Kidney (tissue), 14 donors: ENCODE results near the gene ANO10. TPM values are rescaled to one million over a fixed set of nuclear protein-coding genes. Genes with fewer than 3 reads are reported as not detected.

ENCODE experiments used
- DNase-seq, 5 donors: peaks; one replicate each; pipeline ENCODE4 v3.0.0-alpha.2; 2013 to 2020
- FAIRE-seq: peaks from 2 replicates; lab custom pipeline; 2012; peaks lifted over from hg19 to GRCh38; lab: Jason Lieb, UNC
- H3K27ac ChIP-seq, 2 donors: one replicate each; pipeline ENCODE4 v1.7.0; 2013; ENCODE audit warnings: low read depth in 2 of 2, low read length in 2 of 2, inconsistent platforms in 1 of 2
- H3K27me3 ChIP-seq: one replicate; pipeline ENCODE4 v1.7.1; 2013; ENCODE audit warnings: low read length, inconsistent platforms; ENCODE audit not compliant: control insufficient read depth, insufficient read depth
- H3K36me3 ChIP-seq, 3 donors: one replicate each; pipeline versions ENCODE4 v1.7.0 to v1.7.1; 2013; ENCODE audit warnings: low read length in 3 of 3, control low read depth in 1 of 3, inconsistent platforms in 1 of 3; ENCODE audit not compliant: insufficient read depth in 3 of 3, control insufficient read depth in 2 of 3
- H3K4me1 ChIP-seq, 3 donors: one replicate each; pipeline versions ENCODE4 v1.7.0 to v1.7.1; 2013; ENCODE audit warnings: low read length in 3 of 3, inconsistent platforms in 1 of 3, low read depth in 1 of 3; ENCODE audit not compliant: control insufficient read depth in 2 of 3, insufficient read depth in 2 of 3
- H3K4me3 ChIP-seq, 3 donors: one replicate each; pipeline versions ENCODE4 v1.7.0 to v1.8.1; 2013; ENCODE audit warnings: low read length in 3 of 3, control low read depth in 1 of 3, inconsistent platforms in 1 of 3
- H3K9ac ChIP-seq, 3 donors: one replicate each; pipeline versions ENCODE4 v1.7.0 to v1.7.1; 2013; ENCODE audit warnings: low read length in 3 of 3, control low read depth in 1 of 3, inconsistent platforms in 1 of 3
- H3K9me3 ChIP-seq, 3 donors: one replicate each; pipeline versions ENCODE4 v1.7.0 to v1.7.1; 2013; ENCODE audit warnings: low read length in 3 of 3, control low read depth in 1 of 3, inconsistent platforms in 1 of 3; ENCODE audit not compliant: control insufficient read depth in 2 of 3, insufficient read depth in 1 of 3
- intact Hi-C: fragments of 100-400 bp; cut with DNase I; formaldehyde crosslinking; loops from one replicate; pipeline ENCODE4 v1.11.1; 2022
- polyA plus RNA-seq: library from polyadenylated mRNA; stranded (reverse); fragments of 350-450 nt; fragmentation: Illumina TruSeq; extraction: RNeasy Lipid Tissue Mini Kit (QIAGEN cat#74804); gene quantifications from one replicate; pipeline ENCODE4 v1.2.3, GENCODE V29; 2014; ENCODE audit warnings: low read depth, low replicate concordance; ENCODE audit not compliant: insufficient read depth
- total RNA-seq: library from RNA; stranded (reverse); fragmentation: NEBNext Ultra II Directional; extraction: Animal tissue kit (Norgen Biotek cat#: 25700); gene quantifications from one replicate; pipeline ENCODE4 v1.2.1, GENCODE V29; 2021
- TF ChIP-seq, protein P1 (sequence below): IDR thresholded peaks from 3 replicates; pipeline ENCODE4 v1.5.1; 2012; ENCODE audit warnings: mild to moderate bottlenecking, moderate library complexity, borderline replicate concordance; ENCODE audit not compliant: insufficient read depth; ENCODE audit errors: extremely low read depth
- donor health status: control.
- donor health status: control.
- donor health status: control.
- donor health status: control.
- donor health status: control.
- donor health status: DM: yes; HTN: yes; CAD: no.
- donor health status: Normal renal cell carcinoma (clear cell type).

The ANO10 gene
- total and polyA plus RNA-seq, 2 donors from 2014 or later, result 45.7 to 48.2 TPM

DNA sequence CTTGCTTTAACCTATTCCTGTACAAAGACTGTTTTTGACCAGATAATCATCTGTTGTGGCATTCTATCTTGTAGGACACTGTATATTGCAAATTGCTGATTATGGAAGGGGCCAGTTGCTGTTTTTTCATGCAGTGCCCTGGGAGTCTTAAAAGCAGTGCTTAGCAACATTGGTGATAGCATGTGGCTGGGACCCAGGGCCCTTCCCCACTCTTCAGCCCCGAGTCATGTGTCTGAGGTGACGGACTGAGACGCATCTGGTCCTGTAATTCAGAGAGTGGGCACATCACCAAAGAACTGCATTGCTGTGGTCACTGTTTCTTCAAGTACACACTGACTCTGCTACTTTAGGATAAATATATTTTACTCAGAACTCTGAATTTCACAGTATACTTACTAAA is 272.1 kb downstream of the ANO10 start:
- peaks cover 6 to 44% (median 17%) of the 10 kb centered on the region in 3 donors for H3K36me3 ChIP-seq
- H3K9me3 ChIP-seq, result peaks cover 0 to 5% (median 2%) of the 10 kb centered on the region in 3 donors
- H3K27ac ChIP-seq, result no peak overlapping the region
- H3K4me3 ChIP-seq, result no peak overlapping the region
- H3K4me1 ChIP-seq, result peaks cover 0 to 3% (median 2%) of the 10 kb centered on the region in 3 donors
- H3K9ac ChIP-seq, result no peak overlapping the region
- TF ChIP-seq, protein P1, sequence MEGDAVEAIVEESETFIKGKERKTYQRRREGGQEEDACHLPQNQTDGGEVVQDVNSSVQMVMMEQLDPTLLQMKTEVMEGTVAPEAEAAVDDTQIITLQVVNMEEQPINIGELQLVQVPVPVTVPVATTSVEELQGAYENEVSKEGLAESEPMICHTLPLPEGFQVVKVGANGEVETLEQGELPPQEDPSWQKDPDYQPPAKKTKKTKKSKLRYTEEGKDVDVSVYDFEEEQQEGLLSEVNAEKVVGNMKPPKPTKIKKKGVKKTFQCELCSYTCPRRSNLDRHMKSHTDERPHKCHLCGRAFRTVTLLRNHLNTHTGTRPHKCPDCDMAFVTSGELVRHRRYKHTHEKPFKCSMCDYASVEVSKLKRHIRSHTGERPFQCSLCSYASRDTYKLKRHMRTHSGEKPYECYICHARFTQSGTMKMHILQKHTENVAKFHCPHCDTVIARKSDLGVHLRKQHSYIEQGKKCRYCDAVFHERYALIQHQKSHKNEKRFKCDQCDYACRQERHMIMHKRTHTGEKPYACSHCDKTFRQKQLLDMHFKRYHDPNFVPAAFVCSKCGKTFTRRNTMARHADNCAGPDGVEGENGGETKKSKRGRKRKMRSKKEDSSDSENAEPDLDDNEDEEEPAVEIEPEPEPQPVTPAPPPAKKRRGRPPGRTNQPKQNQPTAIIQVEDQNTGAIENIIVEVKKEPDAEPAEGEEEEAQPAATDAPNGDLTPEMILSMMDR, result no peak
- FAIRE-seq, result no peak
- intact Hi-C loops, result no loop called here
- no peaks in the 10 kb centered on the region for H3K27me3 ChIP-seq
- DNase-seq, result no peak

DNA sequence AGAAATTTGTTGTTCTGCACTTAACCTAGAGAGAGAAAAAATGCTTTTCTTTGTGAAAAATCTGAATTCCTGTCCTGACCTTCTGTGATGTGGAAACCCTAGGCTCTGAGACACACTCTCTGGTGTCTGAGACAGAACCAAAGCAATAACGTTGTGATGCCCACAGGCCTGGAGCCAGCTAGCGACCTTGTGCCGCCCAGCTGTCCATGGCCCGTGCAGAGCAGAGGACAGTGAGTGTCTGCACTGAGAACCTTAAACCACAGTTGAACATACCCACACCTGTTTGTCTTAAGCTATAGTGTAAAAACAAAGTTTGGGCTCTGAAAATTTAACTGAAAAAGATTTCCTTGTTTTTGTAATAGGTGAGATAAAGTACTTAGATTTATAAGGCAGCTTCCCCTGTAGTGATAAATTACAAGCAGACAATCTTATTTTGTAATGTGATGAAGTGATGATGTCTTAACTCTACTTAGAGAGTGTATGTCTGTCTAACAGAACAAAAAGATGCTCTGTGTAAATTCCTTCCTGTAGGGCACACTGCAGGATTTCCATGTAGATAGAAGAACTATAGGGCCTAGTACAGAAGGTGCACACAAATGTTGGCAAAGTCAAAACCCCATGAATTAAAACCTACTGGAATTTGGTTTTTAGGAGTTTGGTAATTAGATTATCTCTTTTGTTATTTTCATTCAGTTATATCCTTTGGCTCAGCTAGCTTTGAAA is 272.8 kb downstream of the ANO10 start:
- Histone ChIP-seq H3K27ac (no peak overlapping the region), H3K27me3 (no peaks in the 10 kb centered on the region), H3K36me3 (peaks cover 6 to 51% (median 19%) of the 10 kb centered on the region in 3 donors), H3K9me3 (peaks cover 0 to 5% (median 2%) of the 10 kb centered on the region in 3 donors), H3K9ac (no peak overlapping the region), H3K4me3 (no peak overlapping the region), H3K4me1 (peaks cover 0 to 3% (median 2%) of the 10 kb centered on the region in 3 donors)
- no peak for FAIRE-seq
- DNase-seq, result no peak
- TF ChIP-seq, protein P1, result no peak
- intact Hi-C loops, result no loop called here

DNA sequence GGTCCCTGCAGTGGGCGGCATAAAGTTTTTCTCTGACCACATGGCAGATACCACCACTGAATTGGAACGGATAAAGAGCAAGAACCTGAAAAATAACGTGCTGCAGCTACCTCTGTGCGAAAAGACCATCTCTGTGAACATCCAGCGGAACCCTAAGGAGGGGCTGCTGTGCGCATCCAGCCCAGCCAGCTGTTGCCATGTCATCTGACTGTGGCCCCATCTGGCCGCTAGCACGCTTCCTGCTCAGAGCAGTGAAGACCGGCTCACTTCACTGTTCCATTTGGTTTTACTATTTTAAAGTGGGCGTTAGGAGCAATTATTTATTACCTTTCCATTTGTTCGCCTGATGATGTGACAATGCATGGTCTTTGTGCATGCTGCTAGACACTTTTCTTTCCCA is 273.5 kb downstream of the ANO10 start:
- no peak for FAIRE-seq
- intact Hi-C loops, result no loop called here
- Histone ChIP-seq H3K27me3 (no peaks in the 10 kb centered on the region), H3K9me3 (peaks cover 0 to under 1% (median 0%) of the 10 kb centered on the region in 3 donors), H3K4me3 (no peak overlapping the region), H3K27ac (no peak overlapping the region), H3K4me1 (peaks cover 0 to 3% (median 2%) of the 10 kb centered on the region in 3 donors), H3K9ac (no peak overlapping the region), H3K36me3 (peaks cover 6 to 57% (median 19%) of the 10 kb centered on the region in 3 donors)
- TF ChIP-seq, protein P1, result no peak
- no peak for DNase-seq
